ENCODE measurements around the gene ATL3. TPM values are rescaled to one million over a fixed set of nuclear protein-coding genes. Genes with fewer than 3 reads are reported as not detected.

ATL3 gene
- total RNA-seq, 1 experiment from 2014 or later = 24.0 TPM

DNA sequence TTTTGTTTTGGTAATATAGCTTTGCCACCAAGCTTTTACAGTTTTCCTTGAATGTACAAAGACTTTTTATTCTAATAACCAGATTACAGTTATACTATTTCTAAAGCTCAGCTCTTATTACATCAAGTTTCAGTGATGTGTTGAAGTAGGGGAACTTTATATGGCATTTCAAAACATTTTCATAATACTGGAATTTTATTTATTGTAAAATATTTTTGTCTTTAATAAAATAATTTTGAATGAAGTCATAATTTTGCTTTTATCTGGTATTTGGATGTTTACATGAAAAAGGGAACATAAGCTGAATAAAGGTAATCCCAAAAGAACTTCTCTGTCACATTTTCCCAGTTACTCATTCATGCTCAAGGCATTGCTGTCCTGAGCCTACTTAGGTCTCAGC lies 44.9 kb upstream of the ATL3 start:
- TF ChIP-seq, protein P1, sequence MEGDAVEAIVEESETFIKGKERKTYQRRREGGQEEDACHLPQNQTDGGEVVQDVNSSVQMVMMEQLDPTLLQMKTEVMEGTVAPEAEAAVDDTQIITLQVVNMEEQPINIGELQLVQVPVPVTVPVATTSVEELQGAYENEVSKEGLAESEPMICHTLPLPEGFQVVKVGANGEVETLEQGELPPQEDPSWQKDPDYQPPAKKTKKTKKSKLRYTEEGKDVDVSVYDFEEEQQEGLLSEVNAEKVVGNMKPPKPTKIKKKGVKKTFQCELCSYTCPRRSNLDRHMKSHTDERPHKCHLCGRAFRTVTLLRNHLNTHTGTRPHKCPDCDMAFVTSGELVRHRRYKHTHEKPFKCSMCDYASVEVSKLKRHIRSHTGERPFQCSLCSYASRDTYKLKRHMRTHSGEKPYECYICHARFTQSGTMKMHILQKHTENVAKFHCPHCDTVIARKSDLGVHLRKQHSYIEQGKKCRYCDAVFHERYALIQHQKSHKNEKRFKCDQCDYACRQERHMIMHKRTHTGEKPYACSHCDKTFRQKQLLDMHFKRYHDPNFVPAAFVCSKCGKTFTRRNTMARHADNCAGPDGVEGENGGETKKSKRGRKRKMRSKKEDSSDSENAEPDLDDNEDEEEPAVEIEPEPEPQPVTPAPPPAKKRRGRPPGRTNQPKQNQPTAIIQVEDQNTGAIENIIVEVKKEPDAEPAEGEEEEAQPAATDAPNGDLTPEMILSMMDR (conservative IDR thresholded peaks at IDR 0.05) = no peak
- Histone ChIP-seq H3T11ph (ENCODE audit: low read length) (no peak overlapping the region), H3K23me2 (ENCODE audit: insufficient read length, low read depth, low read length, poor library complexity, severe bottlenecking) (no peaks in the 10 kb centered on the region), H3K79me2 (ENCODE audit: insufficient read depth, low read length) (peaks cover 7% of the 10 kb centered on the region; the same call in 1 of the 2 replicates), H2BK12ac (ENCODE audit: insufficient read length, low read depth, low read length) (no peak overlapping the region), H2AFZ (ENCODE audit: low read length) (no peak overlapping the region), H4K5ac (ENCODE audit: insufficient read length, low read depth, low read length) (no peak overlapping the region), H3K27me3 (ENCODE audit: insufficient read depth, low read length) (no peaks in the 10 kb centered on the region), H3K23ac (ENCODE audit: insufficient read length, low read depth, low read length) (no peak overlapping the region), H4K20me1 (ENCODE audit: control insufficient read depth, insufficient read depth, insufficient read length) (no peaks in the 10 kb centered on the region), H3K4me2 (ENCODE audit: insufficient read depth, insufficient read length, low read length) (no peak overlapping the region), H2AK5ac (ENCODE audit: insufficient read length, low read length) (no peak overlapping the region), H3K79me1 (ENCODE audit: insufficient read depth, low read depth, low read length, poor library complexity, severe bottlenecking) (peaks cover 7% of the 10 kb centered on the region), H3K4me1 (ENCODE audit: insufficient read depth, low read length) (no peaks in the 10 kb centered on the region), H3K27ac (ENCODE audit: insufficient read length, low read depth, low read length) (no peak overlapping the region), H4K8ac (replicated peaks; ENCODE audit: insufficient read length, low read depth, low read length) (no peak overlapping the region), H2BK15ac (ENCODE audit: low read depth, low read length) (no peak overlapping the region), H4K91ac (ENCODE audit: insufficient read length, low read depth, low read length) (no peak overlapping the region), H2BK120ac (ENCODE audit: low read depth, low read length, poor library complexity, severe bottlenecking) (no peak overlapping the region), H3K9me3 (ENCODE audit: control insufficient read depth, low read depth, low read length) (no peaks in the 10 kb centered on the region), H3K4ac (ENCODE audit: low read depth, low read length) (no peak overlapping the region), H3K56ac (ENCODE audit: insufficient read length, low read depth, low read length) (no peak overlapping the region), H3K18ac (ENCODE audit: insufficient read length, low read depth, low read length) (no peak overlapping the region), H2BK5ac (ENCODE audit: insufficient read length, low read length) (no peak overlapping the region), H2BK20ac (ENCODE audit: low read depth, low read length, poor library complexity, severe bottlenecking) (no peak overlapping the region), H3K14ac (ENCODE audit: insufficient read depth, low read length) (no peak overlapping the region), H3K9ac (ENCODE audit: extremely low read depth, insufficient read length, low read length) (no peak overlapping the region)
- H3K27me3 Mint-ChIP-seq (ENCODE audit: low read depth) = no peaks in the 10 kb centered on the region
- peaks cover 0 to 9% (median 6%) of the 10 kb centered on the region in 3 experiments; a peak in 4 of 7 replicates for H3K36me3 Mint-ChIP-seq (ENCODE audit: insufficient read depth in 1 of 3, low read depth in 3 of 3)
- H3K9me3 Mint-ChIP-seq = no peaks in the 10 kb centered on the region
- no peak overlapping the region for H3K4me3 Mint-ChIP-seq
- no peaks in the 10 kb centered on the region for H3K4me1 Mint-ChIP-seq
- H3K27ac Mint-ChIP-seq = no peak overlapping the region; a peak in 1 of 7 replicates
- no peak for DNase-seq

Measured in H9 (cell line).